ENCODE results near the gene HOXB7. TPM values are rescaled to one million over a fixed set of nuclear protein-coding genes. Genes with fewer than 3 reads are reported as not detected.

Gene HOXB7
- total RNA-seq, 2 experiments from 2014 or later, result 9.2 to 16.3 TPM

GRCh38 chr17:48644910-48645557 is 34.2 kb upstream of the HOXB7 start:
- no peak for TF ChIP-seq EZH2phosphoT487 (IDR thresholded peaks at IDR 0.05; ENCODE audit: borderline replicate concordance, low read depth, low read length)
- TF ChIP-seq CTCF (conservative IDR thresholded peaks at IDR 0.05; ENCODE audit: low read length), result no peak
- Histone ChIP-seq H3K4me1 (ENCODE audit: insufficient read depth, low read length, poor library complexity, severe bottlenecking) (no peaks in the 10 kb centered on the region), H3K27ac (ENCODE audit: low read depth, low read length, poor library complexity, severe bottlenecking) (no peak overlapping the region), H2AFZ (ENCODE audit: low read length) (no peak overlapping the region), H3K9me2 (ENCODE audit: insufficient read depth, low read length) (no peaks in the 10 kb centered on the region), H4K20me1 (ENCODE audit: insufficient read depth, low read length) (no peaks in the 10 kb centered on the region), H3K36me3 (ENCODE audit: insufficient read depth, low read length) (no peaks in the 10 kb centered on the region), H3K4me2 (ENCODE audit: low read length) (no peak overlapping the region), H3K4me3 (ENCODE audit: low read depth, low read length, poor library complexity, severe bottlenecking) (no peak overlapping the region), H3K9me3 (ENCODE audit: low read length) (no peaks in the 10 kb centered on the region), H3K79me2 (ENCODE audit: insufficient read depth, low read depth, low read length) (no peaks in the 10 kb centered on the region)
- ChIA-PET POLR2A (no interaction called here), CTCF (ENCODE audit: unreplicated experiment) (no interaction called here)
- BruUV-seq (replicated peaks), result no TSS peak
- DNase-seq (ENCODE audit: low spot score), result no peak
- intact Hi-C loops (cut with micrococcal nuclease; ENCODE audit: unreplicated experiment), result no loop called here

- Histone ChIP-seq H3K36me3 (ENCODE audit: insufficient read depth, low read length) (no peaks in the 10 kb centered on the region), H4K20me1 (ENCODE audit: insufficient read depth, low read length) (no peaks in the 10 kb centered on the region), H3K27ac (ENCODE audit: low read depth, low read length, poor library complexity, severe bottlenecking) (no peak overlapping the region), H3K79me2 (ENCODE audit: insufficient read depth, low read depth, low read length) (no peaks in the 10 kb centered on the region), H2AFZ (ENCODE audit: low read length) (no peak overlapping the region), H3K4me1 (ENCODE audit: insufficient read depth, low read length, poor library complexity, severe bottlenecking) (no peaks in the 10 kb centered on the region), H3K9me3 (ENCODE audit: low read length) (no peaks in the 10 kb centered on the region), H3K4me3 (ENCODE audit: low read depth, low read length, poor library complexity, severe bottlenecking) (no peak overlapping the region), H3K9me2 (ENCODE audit: insufficient read depth, low read length) (no peaks in the 10 kb centered on the region), H3K4me2 (ENCODE audit: low read length) (no peak overlapping the region)
- no peak for TF ChIP-seq EZH2phosphoT487 (IDR thresholded peaks at IDR 0.05; ENCODE audit: borderline replicate concordance, low read depth, low read length)
- TF ChIP-seq CTCF (conservative IDR thresholded peaks at IDR 0.05; ENCODE audit: low read length), result no peak
- DNase-seq (ENCODE audit: low spot score), result no peak
- POLR2A ChIA-PET, result no interaction called here
- CTCF ChIA-PET (ENCODE audit: unreplicated experiment), result no interaction called here
- BruUV-seq (replicated peaks), result no TSS peak
- intact Hi-C loops (cut with micrococcal nuclease; ENCODE audit: unreplicated experiment), result no loop called here
These were observed 33.3 kb upstream of the HOXB7 start for GRCh38 chr17:48644159-48644558.

- Histone ChIP-seq H3K4me1 (ENCODE audit: insufficient read depth, low read length, poor library complexity, severe bottlenecking) (no peaks in the 10 kb centered on the region), H2AFZ (ENCODE audit: low read length) (no peak overlapping the region), H3K79me2 (ENCODE audit: insufficient read depth, low read depth, low read length) (no peaks in the 10 kb centered on the region), H4K20me1 (ENCODE audit: insufficient read depth, low read length) (no peaks in the 10 kb centered on the region), H3K4me3 (ENCODE audit: low read depth, low read length, poor library complexity, severe bottlenecking) (no peak overlapping the region), H3K36me3 (ENCODE audit: insufficient read depth, low read length) (no peaks in the 10 kb centered on the region), H3K9me3 (ENCODE audit: low read length) (no peaks in the 10 kb centered on the region), H3K9me2 (ENCODE audit: insufficient read depth, low read length) (no peaks in the 10 kb centered on the region), H3K4me2 (ENCODE audit: low read length) (no peak overlapping the region), H3K27ac (ENCODE audit: low read depth, low read length, poor library complexity, severe bottlenecking) (no peak overlapping the region)
- intact Hi-C loops (cut with micrococcal nuclease; ENCODE audit: unreplicated experiment), result no loop called here
- no TSS peak for BruUV-seq (replicated peaks)
- no peak for DNase-seq (ENCODE audit: low spot score)
- CTCF ChIA-PET (ENCODE audit: unreplicated experiment), result no interaction called here
- TF ChIP-seq CTCF (conservative IDR thresholded peaks at IDR 0.05; ENCODE audit: low read length) (no peak), EZH2phosphoT487 (IDR thresholded peaks at IDR 0.05; ENCODE audit: borderline replicate concordance, low read depth, low read length) (no peak)
- POLR2A ChIA-PET, result no interaction called here
These were observed 32.8 kb upstream of the HOXB7 start for GRCh38 chr17:48643697-48644012.

All from OCI-LY7 (cell line).